MG63 (cell line): ENCODE results near the gene HELT. TPM values are rescaled to one million over a fixed set of nuclear protein-coding genes. Genes with fewer than 3 reads are reported as not detected.
"Not testable (repeated sequence)": the region's sequence is repeated elsewhere in the genome, so short reads cannot be mapped to it uniquely, and the experiment has no call there.

Experiments
- DNase-seq: peaks from one replicate; pipeline ENCODE4 v3.0.0-alpha.2; 2020
- H3K27me3 ChIP-seq: fragments of 250-450 bp; sonication (Bioruptor Pico); 2 replicates; pipeline ENCODE4 v1.5.1; 2020; ENCODE audit warnings: mild to moderate bottlenecking, moderate library complexity
- H3K36me3 ChIP-seq: fragments of 250-450 bp; sonication (Bioruptor Pico); 2 replicates; pipeline ENCODE4 v1.5.1; 2020; ENCODE audit warnings: mild to moderate bottlenecking, moderate library complexity
- H3K4me3 ChIP-seq: fragments of 250-450 bp; sonication (Bioruptor Pico); 2 replicates; pipeline ENCODE4 v1.5.1; 2020; ENCODE audit warnings: mild to moderate bottlenecking, moderate library complexity
- H3K9me3 ChIP-seq: fragments of 250-450 bp; sonication (Bioruptor Pico); 2 replicates; pipeline ENCODE4 v1.5.1; 2020; ENCODE audit warnings: mild to moderate bottlenecking, moderate library complexity
- total RNA-seq: library from RNA; depleted of rRNA; stranded (reverse); fragments of >200 nt; shearing (Covaris generic); gene quantifications from 2 replicates; pipeline ENCODE4 v1.2.3, GENCODE V29; 2014; ENCODE audit warnings: low replicate concordance

The HELT gene
- total RNA-seq, 1 experiment from 2014 or later = not detected

GRCh38 chr4:184994010-184994622 lies 24.2 kb upstream of the HELT start:
- no peaks in the 10 kb centered on the region for H3K36me3 ChIP-seq
- no peak for DNase-seq
- H3K4me3 ChIP-seq = no peak overlapping the region
- H3K9me3 ChIP-seq = no peaks in the 10 kb centered on the region
- H3K27me3 ChIP-seq = peaks cover 17% of the 10 kb centered on the region

DNA sequence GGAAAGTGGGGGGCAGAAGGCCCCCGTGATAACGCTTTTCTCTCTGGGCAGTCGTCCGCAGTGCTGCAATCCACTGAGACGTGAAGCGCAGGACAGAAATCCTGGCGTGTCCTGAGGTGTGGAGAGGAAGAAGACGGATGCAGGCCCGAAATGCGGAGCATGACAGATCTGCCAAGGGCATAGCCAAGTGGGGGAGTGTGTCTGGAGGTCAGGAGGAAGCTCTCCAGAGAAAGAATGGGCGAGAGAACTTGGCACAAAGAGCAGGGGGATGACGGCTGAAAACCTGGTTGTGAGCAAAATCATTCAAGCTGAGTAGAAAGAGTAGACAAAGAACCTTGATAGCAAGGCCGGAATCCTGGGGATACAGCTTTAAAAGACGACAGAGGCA lies 23.7 kb upstream of the HELT start:
- Histone ChIP-seq H3K9me3 (no peaks in the 10 kb centered on the region), H3K27me3 (peaks cover 17% of the 10 kb centered on the region), H3K4me3 (no peak overlapping the region), H3K36me3 (no peaks in the 10 kb centered on the region)
- DNase-seq = no peak

- H3K27me3 ChIP-seq, DNase-seq, H3K4me3 ChIP-seq, H3K36me3 ChIP-seq, H3K9me3 ChIP-seq: not testable (repeated sequence)
Measured at GRCh38 chr4:184997656-184998055, 20.6 kb upstream of the HELT start.

DNA sequence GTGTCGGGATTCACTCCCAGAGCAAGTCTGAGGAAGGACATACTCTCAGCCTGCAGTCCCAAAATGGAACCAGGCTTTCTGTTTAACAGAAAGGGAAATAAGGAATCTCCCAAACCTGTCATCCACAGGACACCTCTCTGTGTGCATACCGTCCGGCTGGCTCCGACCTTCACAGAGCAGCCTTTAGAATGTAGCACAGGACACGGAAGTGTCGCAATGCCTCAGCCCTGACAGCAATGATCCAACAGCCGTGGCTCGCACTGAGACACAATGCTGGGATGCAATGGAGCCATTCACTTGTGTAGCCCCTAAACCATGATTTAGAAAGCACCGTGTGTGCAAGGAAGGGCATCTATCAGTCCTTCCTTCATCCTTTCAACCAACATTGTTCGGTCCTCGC lies 15.5 kb upstream of the HELT start:
- H3K4me3 ChIP-seq = no peak overlapping the region
- no peaks in the 10 kb centered on the region for H3K9me3 ChIP-seq
- no peak for DNase-seq
- no peaks in the 10 kb centered on the region for H3K27me3 ChIP-seq
- H3K36me3 ChIP-seq = no peaks in the 10 kb centered on the region

DNA sequence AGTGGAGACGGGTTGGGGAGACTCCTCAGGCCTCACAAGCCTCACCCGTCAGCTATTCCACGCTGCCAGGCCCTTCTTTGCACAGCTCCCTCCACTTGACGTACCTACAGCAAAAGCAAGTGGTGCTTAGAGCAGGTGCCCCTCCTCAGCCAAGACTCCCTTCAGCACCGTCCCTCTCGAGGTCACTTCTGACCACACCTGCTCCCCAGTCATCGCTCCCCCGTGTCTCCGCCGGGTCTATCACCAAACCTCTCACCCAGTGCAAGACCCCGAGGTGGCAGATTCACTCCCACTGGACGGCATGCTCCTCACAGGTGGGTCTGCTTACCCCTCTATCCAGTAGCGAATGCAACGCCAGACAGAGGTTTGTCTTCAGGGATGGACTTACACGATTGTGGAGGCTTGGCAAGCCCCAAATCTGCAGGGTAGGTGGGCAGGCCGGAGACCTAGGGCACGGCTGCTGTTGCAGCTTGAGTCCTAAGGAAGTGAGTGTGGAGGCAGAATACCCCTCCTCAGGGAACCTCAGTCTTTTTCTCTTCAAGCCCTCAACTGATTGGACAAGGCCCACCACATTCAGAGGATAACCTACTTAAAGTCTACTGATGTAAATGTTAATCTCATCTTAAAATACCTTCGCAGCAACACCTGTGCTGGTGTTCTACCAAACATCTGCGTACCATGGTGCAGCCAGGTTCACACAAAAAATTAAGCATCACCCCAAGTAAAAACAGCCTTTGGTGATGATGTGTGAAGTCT lies 14.5 kb upstream of the HELT start:
- Histone ChIP-seq H3K4me3 (no peak overlapping the region), H3K9me3 (no peaks in the 10 kb centered on the region), H3K27me3 (no peaks in the 10 kb centered on the region), H3K36me3 (no peaks in the 10 kb centered on the region)
- no peak for DNase-seq

GRCh38 chr4:185004562-185005218 lies 13.6 kb upstream of the HELT start:
- H3K36me3 ChIP-seq = no peaks in the 10 kb centered on the region
- DNase-seq = no peak
- H3K4me3 ChIP-seq = no peak overlapping the region
- no peaks in the 10 kb centered on the region for H3K27me3 ChIP-seq
- no peaks in the 10 kb centered on the region for H3K9me3 ChIP-seq

DNA sequence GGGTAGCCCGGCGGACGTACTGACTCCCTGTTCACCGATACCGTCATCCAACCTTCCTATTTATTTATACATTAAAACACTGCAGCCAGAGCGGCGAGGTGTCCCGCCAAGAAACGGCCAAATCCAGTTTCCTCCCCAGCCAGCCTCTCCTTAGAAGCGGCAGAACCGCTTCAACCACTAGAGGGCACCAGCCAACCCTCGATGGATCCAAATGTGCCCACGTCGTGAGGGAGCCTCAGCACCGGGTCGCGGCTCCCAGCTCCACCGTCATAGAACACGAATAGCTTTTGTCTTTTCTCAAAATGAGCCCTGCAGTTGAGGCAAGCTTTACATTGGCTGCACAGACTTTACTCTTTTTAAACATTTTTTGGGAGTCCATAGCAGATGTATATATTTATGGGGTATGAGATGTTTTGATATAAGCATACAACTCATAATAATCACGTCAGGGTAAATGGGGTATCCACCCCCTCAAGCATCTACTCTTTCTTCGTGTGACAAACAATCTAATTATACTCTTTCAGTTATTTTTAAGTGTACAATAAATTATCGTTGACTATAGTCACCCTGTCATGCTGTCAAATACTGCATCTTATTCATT lies 13.0 kb upstream of the HELT start:
- H3K4me3 ChIP-seq = no peak overlapping the region
- DNase-seq = peak; percentile 73
- no peaks in the 10 kb centered on the region for H3K36me3 ChIP-seq
- H3K27me3 ChIP-seq = no peaks in the 10 kb centered on the region
- H3K9me3 ChIP-seq = no peaks in the 10 kb centered on the region

- H3K27me3 ChIP-seq = no peaks in the 10 kb centered on the region
- no peak overlapping the region for H3K4me3 ChIP-seq
- H3K36me3 ChIP-seq = no peaks in the 10 kb centered on the region
- DNase-seq = peak; percentile 32
- H3K9me3 ChIP-seq = no peaks in the 10 kb centered on the region
Measured at GRCh38 chr4:185011408-185011807, 6.9 kb upstream of the HELT start.

- peaks cover 13% of the 10 kb centered on the region for H3K27me3 ChIP-seq
- no peak for DNase-seq
- H3K36me3 ChIP-seq = no peaks in the 10 kb centered on the region
- no peaks in the 10 kb centered on the region for H3K9me3 ChIP-seq
- H3K4me3 ChIP-seq = no peak overlapping the region
Measured at GRCh38 chr4:185013417-185014125, 4.7 kb upstream of the HELT start.

GRCh38 chr4:185015108-185015507 lies 3.2 kb upstream of the HELT start:
- H3K27me3 ChIP-seq = peaks cover 25% of the 10 kb centered on the region
- H3K36me3 ChIP-seq = no peaks in the 10 kb centered on the region
- H3K4me3 ChIP-seq = no peak overlapping the region
- DNase-seq = no peak
- H3K9me3 ChIP-seq = no peaks in the 10 kb centered on the region

GRCh38 chr4:185016101-185016940 lies 2.0 kb upstream of the HELT start:
- Histone ChIP-seq H3K36me3 (no peaks in the 10 kb centered on the region), H3K9me3 (no peaks in the 10 kb centered on the region), H3K4me3 (no peak overlapping the region), H3K27me3 (peaks cover 38% of the 10 kb centered on the region)
- DNase-seq = no peak

GRCh38 chr4:185016946-185017758 lies 1.1 kb upstream of the HELT start:
- no peaks in the 10 kb centered on the region for H3K9me3 ChIP-seq
- DNase-seq = no peak
- H3K27me3 ChIP-seq = peaks cover 42% of the 10 kb centered on the region
- no peak overlapping the region for H3K4me3 ChIP-seq
- no peaks in the 10 kb centered on the region for H3K36me3 ChIP-seq

DNA sequence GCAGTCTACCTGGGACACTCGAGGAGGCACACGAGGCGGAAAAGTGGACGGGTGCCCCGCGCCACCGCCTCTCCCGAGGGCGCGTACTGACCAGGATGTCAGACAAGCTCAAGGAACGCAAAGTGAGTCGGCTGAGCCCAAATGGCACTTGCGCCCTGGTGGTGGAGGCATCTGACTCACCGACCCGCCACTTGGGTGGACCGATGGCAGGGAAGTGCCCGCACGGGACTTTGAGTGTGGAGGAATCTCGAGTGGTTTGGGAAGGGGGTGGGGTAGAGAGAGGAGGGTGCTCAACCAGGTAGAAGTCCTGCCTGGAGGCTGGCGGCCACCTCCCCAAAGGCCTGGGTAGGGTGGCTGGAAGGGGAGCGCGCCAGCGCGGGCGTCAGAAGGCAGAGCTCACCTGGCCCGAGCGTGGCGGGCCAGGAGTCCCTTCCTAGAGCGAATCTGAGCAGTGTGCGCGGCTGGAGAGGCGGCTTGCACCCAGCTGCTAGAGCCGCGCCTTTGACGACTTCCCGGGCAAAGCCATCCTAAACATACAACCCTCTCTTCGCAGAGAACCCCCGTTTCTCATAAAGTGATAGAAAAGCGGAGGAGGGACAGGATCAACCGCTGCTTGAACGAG lies 655 bp downstream of the HELT start:
- Histone ChIP-seq H3K36me3 (no peaks in the 10 kb centered on the region), H3K4me3 (no peak overlapping the region), H3K27me3 (peaks cover 42% of the 10 kb centered on the region), H3K9me3 (no peaks in the 10 kb centered on the region)
- DNase-seq = no peak

GRCh38 chr4:185019456-185020292 lies 1.4 kb downstream of the HELT start:
- no peak overlapping the region for H3K4me3 ChIP-seq
- peak; percentile 23 for DNase-seq
- no peaks in the 10 kb centered on the region for H3K9me3 ChIP-seq
- H3K27me3 ChIP-seq = peaks cover 42% of the 10 kb centered on the region
- no peaks in the 10 kb centered on the region for H3K36me3 ChIP-seq
